A549 (cell line): ENCODE data around the gene ST13. TPM values are rescaled to one million over a fixed set of nuclear protein-coding genes. Genes with fewer than 3 reads are reported as not detected.

Experiments used
- ATAC-seq, 2 experiments: fragments of 200-7000 bp in 1 of 2; fragments of >200 bp in 1 of 2; cut with Nextera tagmentation in 1 of 2; cut with Tn5 transposase in 1 of 2; 3 replicates each; pipeline versions ENCODE4 v1.8.0 to v1.9.1; 2018 to 2020; ENCODE audit warnings: mild to moderate bottlenecking in 1 of 2, moderate library complexity in 1 of 2
- CTCF ChIA-PET: fragments of 300-600 bp; sonication (Branson Sonifier 250); formaldehyde crosslinking; extraction: SDS; loops from one replicate; lab custom pipeline; 2021; ENCODE audit warnings: antibody characterized with exemption, inconsistent platforms; lab: Yijun Ruan, JAX
- POLR2A ChIA-PET: fragments of 350-600 bp; formaldehyde crosslinking; extraction: SDS; loops from one replicate; lab custom pipeline; 2021; ENCODE audit warnings: antibody characterized with exemption, inconsistent platforms; lab: Yijun Ruan, JAX
- DNase-seq, 2 experiments: peaks; one replicate each; pipeline versions ENCODE4 v3.0.0 to v3.0.0-alpha.2; 2011 to 2016; ENCODE audit warnings: low read depth in 1 of 2, low spot score in 1 of 2
- FAIRE-seq: peaks from 2 replicates; lab custom pipeline; 2011; peaks lifted over from hg19 to GRCh38; lab: Jason Lieb, UNC
- H3K27ac ChIP-seq, 2 experiments: fragments of >200 bp; sonication (Bioruptor Twin); formaldehyde crosslinking; 3 replicates each; pipeline ENCODE4 v1.5.1; 2016 to 2017
- H3K4me1 ChIP-seq: fragments of >200 bp; sonication (Bioruptor Twin); formaldehyde crosslinking; 3 replicates; pipeline ENCODE4 v1.6.1; 2016
- H3K4me2 ChIP-seq: fragments of >200 bp; sonication (Bioruptor Twin); formaldehyde crosslinking; 3 replicates; pipeline ENCODE4 v1.6.1; 2016
- H3K4me3 ChIP-seq: fragments of >200 bp; sonication (Bioruptor Twin); formaldehyde crosslinking; 3 replicates; pipeline ENCODE4 v1.5.1; 2016
- H3K9me3 ChIP-seq: fragments of >200 bp; sonication (Bioruptor Twin); formaldehyde crosslinking; 3 replicates; pipeline ENCODE4 v1.6.1; 2016
- ATOH8 ChIP-seq: fragments of 250-450 bp; sonication (Bioruptor Pico); IDR thresholded peaks from 2 replicates; pipeline ENCODE4 v1.5.0; 2020; ENCODE audit warnings: low read depth, mild to moderate bottlenecking, moderate library complexity
- BCL3 ChIP-seq: fragments of >200 bp; sonication (Bioruptor Twin); formaldehyde crosslinking; IDR thresholded peaks from 3 replicates; pipeline ENCODE4 v1.6.1; 2016
- BHLHE40 ChIP-seq: IDR thresholded peaks from 2 replicates; pipeline ENCODE4 v1.6.1; 2012; ENCODE audit warnings: low read depth, low read length, inconsistent platforms
- EHF ChIP-seq: fragments of 250-450 bp; sonication (Bioruptor Pico); IDR thresholded peaks from 2 replicates; pipeline ENCODE4 v1.5.0; 2020; ENCODE audit warnings: mild to moderate bottlenecking
- EHMT2 ChIP-seq: fragments of 200-600 bp; sonication (generic); IDR thresholded peaks from 2 replicates; pipeline ENCODE4 v1.6.1; 2016; ENCODE audit warnings: antibody characterized with exemption, low read depth, mild to moderate bottlenecking, moderate library complexity
- ESRRA ChIP-seq: fragments of 150-350 bp; IDR thresholded peaks from 2 replicates; pipeline ENCODE4 v1.6.1; 2014; ENCODE audit warnings: mild to moderate bottlenecking, low read length, borderline replicate concordance
- FOXS1 ChIP-seq: fragments of 250-450 bp; sonication (Bioruptor Pico); IDR thresholded peaks from 2 replicates; pipeline ENCODE4 v1.5.0; 2020; ENCODE audit warnings: mild to moderate bottlenecking, moderate library complexity
- GATA3 ChIP-seq: IDR thresholded peaks from 2 replicates; pipeline ENCODE4 v1.6.1; 2012; ENCODE audit warnings: borderline replicate concordance
- HES2 ChIP-seq: fragments of >200 bp; sonication (Bioruptor Twin); formaldehyde crosslinking; IDR thresholded peaks from 2 replicates; pipeline ENCODE4 v1.6.1; 2016
- HEYL ChIP-seq: fragments of 250-450 bp; sonication (Bioruptor Pico); IDR thresholded peaks from 2 replicates; pipeline ENCODE4 v1.8.0; 2021; ENCODE audit warnings: mild to moderate bottlenecking, moderate library complexity
- HMGXB4 ChIP-seq: fragments of 250-450 bp; sonication (Bioruptor Pico); IDR thresholded peaks from 2 replicates; pipeline ENCODE4 v1.5.0; 2021; ENCODE audit warnings: mild to moderate bottlenecking, moderate library complexity, borderline replicate concordance
- HOXA7 ChIP-seq: fragments of 250-450 bp; sonication (Bioruptor Pico); IDR thresholded peaks from 2 replicates; pipeline ENCODE4 v1.5.0; 2020; ENCODE audit warnings: mild to moderate bottlenecking, moderate library complexity
- HOXB13 ChIP-seq: fragments of 250-450 bp; sonication (Bioruptor Pico); IDR thresholded peaks from 2 replicates; pipeline ENCODE4 v1.5.0; 2020; ENCODE audit warnings: low read depth, mild to moderate bottlenecking, moderate library complexity
- HOXB5 ChIP-seq: fragments of 250-450 bp; sonication (Bioruptor Pico); IDR thresholded peaks from 2 replicates; pipeline ENCODE4 v1.5.0; 2020; ENCODE audit warnings: mild to moderate bottlenecking, moderate library complexity
- JUN ChIP-seq, 2 experiments: fragments of >200 bp; sonication (Bioruptor Twin); formaldehyde crosslinking; IDR thresholded peaks; 2 replicates in 1 of 2; 3 replicates in 1 of 2; pipeline ENCODE4 v1.6.1; 2016 to 2017
- KDM1A ChIP-seq: fragments of 200-600 bp; sonication (generic); IDR thresholded peaks from 2 replicates; pipeline ENCODE4 v1.6.1; 2016; ENCODE audit warnings: low read depth, mild to moderate bottlenecking
- KDM5A ChIP-seq: fragments of 200-600 bp; sonication (generic); IDR thresholded peaks from 2 replicates; pipeline ENCODE4 v1.6.1; 2016; ENCODE audit warnings: antibody characterized with exemption, mild to moderate bottlenecking
- MAFK ChIP-seq: fragments of 450-650 bp; IDR thresholded peaks from 2 replicates; pipeline ENCODE4 v1.6.1; 2014; ENCODE audit not compliant: partially characterized antibody
- NFE2L2 ChIP-seq: fragments of 150-350 bp; conservative IDR thresholded peaks from 2 replicates; pipeline ENCODE4 v1.6.1; 2014; ENCODE audit warnings: low read length
- PHF8 ChIP-seq: fragments of 200-600 bp; sonication (generic); IDR thresholded peaks from 2 replicates; pipeline ENCODE4 v1.6.1; 2016; ENCODE audit warnings: low read depth, mild to moderate bottlenecking, antibody characterized with exemption, moderate library complexity, borderline replicate concordance
- POLR2A ChIP-seq: IDR thresholded peaks from 2 replicates; pipeline ENCODE4 v1.6.1; 2012; ENCODE audit warnings: mild to moderate bottlenecking, low read length
- RAD21 ChIP-seq, 2 experiments: fragments of >200 bp in 1 of 2; sonication (Bioruptor Twin) in 1 of 2; formaldehyde crosslinking in 1 of 2; IDR thresholded peaks in 1 of 2; conservative IDR thresholded peaks in 1 of 2; 2 replicates in 1 of 2; 3 replicates in 1 of 2; pipeline ENCODE4 v1.6.1; 2012 to 2018; ENCODE audit warnings: inconsistent platforms in 1 of 2
- RCOR1 ChIP-seq: fragments of 150-350 bp; IDR thresholded peaks from 2 replicates; pipeline ENCODE4 v1.6.1; 2014; ENCODE audit warnings: antibody characterized with exemption, low read length, low read depth
- RFX5 ChIP-seq: fragments of 450-650 bp; IDR thresholded peaks from 2 replicates; pipeline ENCODE4 v1.7.1; 2014; ENCODE audit warnings: antibody characterized with exemption, mild to moderate bottlenecking, moderate library complexity
- SREBF2 ChIP-seq: fragments of 450-650 bp; IDR thresholded peaks from 2 replicates; pipeline ENCODE4 v1.6.1; 2014; ENCODE audit warnings: mild to moderate bottlenecking, moderate library complexity
- TFCP2L1 ChIP-seq: fragments of 250-450 bp; sonication (Bioruptor Pico); IDR thresholded peaks from 2 replicates; pipeline ENCODE4 v1.5.0; 2021; ENCODE audit warnings: mild to moderate bottlenecking
- USF2 ChIP-seq: fragments of 450-650 bp; IDR thresholded peaks from 2 replicates; pipeline ENCODE4 v1.6.1; 2014; ENCODE audit warnings: antibody characterized with exemption
- ZFP36 ChIP-seq: fragments of 450-650 bp; IDR thresholded peaks from 2 replicates; pipeline ENCODE4 v1.6.1; 2014; ENCODE audit warnings: borderline replicate concordance; ENCODE audit not compliant: partially characterized antibody
- WGBS: methylation state at CpG from one replicate; pipeline ENCODE4 v1.1.6; 2017; ENCODE audit errors: missing lambda C conversion rate; 5-methylcytosine and 5-hydroxymethylcytosine counted together
- polyA minus RNA-seq: library from RNA; depleted of rRNA, polyadenylated mRNA; stranded (reverse); fragments of >200 nt; gene quantifications from 2 replicates; pipeline ENCODE4 v1.2.3, GENCODE V29; 2011; rRNA and poly(A)+ RNA removed
- polyA plus RNA-seq, 4 experiments: library from polyadenylated mRNA; depleted of rRNA in 3 of 4; stranded (reverse); fragments of >200 nt; fragmentation: RNase III in 1 of 4; extraction: RNeasy Plus Mini Kit Qiagen cat#74134 plus additional on column Dnase treatment in 1 of 4; gene quantifications; 2 replicates in 3 of 4; 3 replicates in 1 of 4; pipeline ENCODE4 v1.2.3, GENCODE V29; 2011 to 2017
- TF ChIP-seq, protein P1 (sequence below): IDR thresholded peaks from 2 replicates; pipeline ENCODE4 v1.6.1; 2012; ENCODE audit warnings: low read depth, borderline replicate concordance
- TF ChIP-seq, protein P2 (sequence below): fragments of >200 bp; sonication (Bioruptor Twin); formaldehyde crosslinking; IDR thresholded peaks from 3 replicates; pipeline ENCODE4 v1.5.1; 2016
- TF ChIP-seq, protein P3 (sequence below): IDR thresholded peaks from 2 replicates; pipeline ENCODE4 v1.6.1; 2012

ST13 gene
- polyA plus RNA-seq (2011; rRNA removed), result 114 and 181 TPM in 2 replicates
- polyA plus RNA-seq (2012; cell fraction: cytosol; rRNA removed), result 53.2 and 57.4 TPM in 2 replicates
- 15.5 and 19.4 TPM in 2 replicates for polyA plus RNA-seq (2012; cell fraction: nucleus; rRNA removed)
- 212 to 227 TPM (median 220 TPM) in 3 replicates for polyA plus RNA-seq (2017; fragmentation: RNase III; extraction: RNeasy Plus Mini Kit Qiagen cat#74134 plus additional on column Dnase treatment)
- 50.5 and 53.7 TPM in 2 replicates for polyA minus RNA-seq

DNA sequence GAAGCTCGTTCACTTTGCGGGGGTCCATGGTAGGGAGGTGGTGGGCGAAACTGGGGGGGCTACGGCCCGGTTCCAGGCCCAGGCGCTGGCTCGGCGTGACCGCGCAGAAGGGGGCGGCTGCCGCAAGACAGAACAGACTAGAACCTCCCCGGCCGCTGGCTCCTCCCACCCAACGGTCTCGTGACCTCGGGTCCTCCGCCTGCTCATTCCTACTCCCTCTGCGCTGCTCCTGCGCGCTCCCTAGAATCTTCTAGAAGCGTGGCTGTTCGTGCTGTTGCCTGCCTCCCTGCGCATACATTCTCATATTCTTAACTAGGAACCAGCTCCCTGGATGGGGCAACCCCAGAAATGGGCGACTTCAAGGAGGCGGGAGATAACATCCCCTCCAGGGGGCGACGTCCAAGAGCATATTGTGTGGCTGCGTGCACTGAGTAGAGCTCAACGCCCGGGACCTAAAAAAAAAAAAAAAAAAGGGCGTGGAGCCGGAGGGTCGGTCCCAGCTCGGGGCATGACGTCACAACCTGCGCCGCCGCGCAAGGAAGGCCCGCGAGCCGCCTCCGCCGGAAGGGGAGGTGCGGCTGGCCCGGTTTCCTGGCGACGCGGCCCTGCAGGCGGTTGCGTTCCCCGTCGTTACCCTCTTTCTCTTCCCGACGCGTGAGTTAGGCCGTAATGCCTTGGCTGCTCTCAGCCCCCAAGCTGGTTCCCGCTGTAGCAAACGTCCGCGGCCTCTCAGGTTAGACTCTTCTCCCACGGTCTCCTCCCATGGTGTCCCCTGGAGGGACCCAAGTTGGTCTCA lies at the start of gene ST13, which contains the start of gene XPNPEP3:
Gene ST13, minus strand, starts transcription at position 127 of the 796 bp plus-strand sequence. Its CDS starts 99 bp downstream, at position 28.
Gene XPNPEP3, plus strand, starts transcription at position 636 of the 796 bp plus-strand sequence. Its CDS starts 34 bp downstream, at position 670.
- WGBS, result 1% methylated on average over 56 of the region's 63 CpGs
- POLR2A ChIA-PET, result interaction anchor here (0.6 to 1.5 kb wide), 16 partner anchors 12 to 429 kb away, joined by 3 to 8 read pairs (median 4); partner anchors contain the start of genes MCHR1 and RANGAP1

More for the DNA sequence above, at the start of gene ST13, which contains the start of gene XPNPEP3:
- Histone ChIP-seq H3K4me1 (peaks cover 45% of the 10 kb centered on the region), H3K9me3 (no peaks in the 10 kb centered on the region), H3K27ac (peak within 1 kb of the TSS; percentile 95 to 97), H3K4me3 (peak within 1 kb of the TSS; percentile 99), H3K4me2 (peak within 1 kb of the TSS; percentile 98)
- FAIRE-seq, result no peak
- peak; percentile 50 to 95 for DNase-seq
- TF ChIP-seq, protein P1, sequence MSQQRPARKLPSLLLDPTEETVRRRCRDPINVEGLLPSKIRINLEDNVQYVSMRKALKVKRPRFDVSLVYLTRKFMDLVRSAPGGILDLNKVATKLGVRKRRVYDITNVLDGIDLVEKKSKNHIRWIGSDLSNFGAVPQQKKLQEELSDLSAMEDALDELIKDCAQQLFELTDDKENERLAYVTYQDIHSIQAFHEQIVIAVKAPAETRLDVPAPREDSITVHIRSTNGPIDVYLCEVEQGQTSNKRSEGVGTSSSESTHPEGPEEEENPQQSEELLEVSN, result no peak; the same call in 1 of the 2 replicates
- no peak for TF ChIP-seq EHMT2
- TF ChIP-seq RFX5, result 0 out of 2 replicates have a peak, but pooled peaks have one; percentile 44
- no peak for TF ChIP-seq ATOH8 (CRISPR knock-in tag)
- TF ChIP-seq GATA3, result peak; percentile 17; the same call in 1 of the 2 replicates
- no peak for TF ChIP-seq MAFK
- TF ChIP-seq NFE2L2, result no peak
- peak; percentile 68; the same call in 1 of the 2 replicates for TF ChIP-seq KDM5A
- peak; percentile 72 for TF ChIP-seq USF2
- no peak for TF ChIP-seq HMGXB4 (CRISPR knock-in tag)
- no peak for TF ChIP-seq RCOR1
- TF ChIP-seq KDM1A, result no peak
- no peak for TF ChIP-seq ZFP36
- no peak for TF ChIP-seq RAD21 (conservative IDR thresholded peaks at IDR 0.05 in 1 of 2, IDR thresholded peaks at IDR 0.05 in 1 of 2)
- no peak for TF ChIP-seq HEYL (CRISPR knock-in tag)
- TF ChIP-seq JUN (IDR thresholded peaks at IDR 0.05), result peak; percentile 45 to 80; a peak in 2 of 5 replicates
- TF ChIP-seq BHLHE40, result peak; percentile 36; the same call in 1 of the 2 replicates
- TF ChIP-seq, protein P2, sequence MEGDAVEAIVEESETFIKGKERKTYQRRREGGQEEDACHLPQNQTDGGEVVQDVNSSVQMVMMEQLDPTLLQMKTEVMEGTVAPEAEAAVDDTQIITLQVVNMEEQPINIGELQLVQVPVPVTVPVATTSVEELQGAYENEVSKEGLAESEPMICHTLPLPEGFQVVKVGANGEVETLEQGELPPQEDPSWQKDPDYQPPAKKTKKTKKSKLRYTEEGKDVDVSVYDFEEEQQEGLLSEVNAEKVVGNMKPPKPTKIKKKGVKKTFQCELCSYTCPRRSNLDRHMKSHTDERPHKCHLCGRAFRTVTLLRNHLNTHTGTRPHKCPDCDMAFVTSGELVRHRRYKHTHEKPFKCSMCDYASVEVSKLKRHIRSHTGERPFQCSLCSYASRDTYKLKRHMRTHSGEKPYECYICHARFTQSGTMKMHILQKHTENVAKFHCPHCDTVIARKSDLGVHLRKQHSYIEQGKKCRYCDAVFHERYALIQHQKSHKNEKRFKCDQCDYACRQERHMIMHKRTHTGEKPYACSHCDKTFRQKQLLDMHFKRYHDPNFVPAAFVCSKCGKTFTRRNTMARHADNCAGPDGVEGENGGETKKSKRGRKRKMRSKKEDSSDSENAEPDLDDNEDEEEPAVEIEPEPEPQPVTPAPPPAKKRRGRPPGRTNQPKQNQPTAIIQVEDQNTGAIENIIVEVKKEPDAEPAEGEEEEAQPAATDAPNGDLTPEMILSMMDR, result 0 out of 3 replicates have a peak, but pooled peaks have one; percentile 12
- no peak for TF ChIP-seq SREBF2
- TF ChIP-seq PHF8, result peak; percentile 62
- TF ChIP-seq HES2, result no peak
- no peak; the same call in 1 of the 2 replicates for TF ChIP-seq HOXB5 (CRISPR knock-in tag)
- TF ChIP-seq POLR2A, result peak; percentile 52
- no peak for TF ChIP-seq EHF
- TF ChIP-seq, protein P3, sequence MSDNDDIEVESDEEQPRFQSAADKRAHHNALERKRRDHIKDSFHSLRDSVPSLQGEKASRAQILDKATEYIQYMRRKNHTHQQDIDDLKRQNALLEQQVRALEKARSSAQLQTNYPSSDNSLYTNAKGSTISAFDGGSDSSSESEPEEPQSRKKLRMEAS, result peak; percentile 89
- peak; percentile 62; the same call in 1 of the 3 replicates for TF ChIP-seq BCL3
- TF ChIP-seq FOXS1 (CRISPR knock-in tag), result no peak
- TF ChIP-seq ESRRA, result no peak
- TF ChIP-seq HOXB13, result no peak
- no peak for TF ChIP-seq TFCP2L1 (CRISPR knock-in tag)
- TF ChIP-seq HOXA7 (CRISPR knock-in tag), result no peak
- CTCF ChIA-PET, result interaction anchor here (0.7 to 1.6 kb wide), 4 partner anchors 19 to 66 kb away, joined by 3 to 4 read pairs (median 3); no protein-coding TSS in a partner anchor
- peak; percentile 94 to 97 for ATAC-seq
